ENCODE measurements around the gene TTLL8.
"Not testable (repeated sequence)": the region's sequence is repeated elsewhere in the genome, so short reads cannot be mapped to it uniquely, and the experiment has no call there.

Gene TTLL8

GRCh38 chr22:49991907-49992533 lies 66.1 kb downstream of the TTLL8 start:
- H3K27ac ChIP-seq (ENCODE audit: low read depth, low read length): no peak overlapping the region
- no peaks in the 10 kb centered on the region for H3K36me3 ChIP-seq (ENCODE audit: insufficient read depth, low read length)
- H2AFZ ChIP-seq (ENCODE audit: low read length, unreplicated experiment): no peak overlapping the region
- H3K4me3 ChIP-seq (ENCODE audit: low read depth, low read length): no peak overlapping the region
- H3K79me2 ChIP-seq (ENCODE audit: control insufficient read depth, insufficient read depth, low read length, unreplicated experiment): no peaks in the 10 kb centered on the region
- H3K27me3 ChIP-seq (ENCODE audit: insufficient read depth, low read length): no peaks in the 10 kb centered on the region
- no peaks in the 10 kb centered on the region for H3K4me1 ChIP-seq (ENCODE audit: control insufficient read depth, insufficient read depth, low read length, unreplicated experiment)

GRCh38 chr22:49991167-49991566 lies 66.9 kb downstream of the TTLL8 start:
- Histone ChIP-seq H3K4me1 (ENCODE audit: control insufficient read depth, insufficient read depth, low read length, unreplicated experiment) (no peaks in the 10 kb centered on the region), H3K27me3 (ENCODE audit: insufficient read depth, low read length) (no peaks in the 10 kb centered on the region), H3K36me3 (ENCODE audit: insufficient read depth, low read length) (no peaks in the 10 kb centered on the region), H3K79me2 (ENCODE audit: control insufficient read depth, insufficient read depth, low read length, unreplicated experiment) (no peaks in the 10 kb centered on the region), H3K27ac (ENCODE audit: low read depth, low read length) (no peak overlapping the region), H2AFZ (ENCODE audit: low read length, unreplicated experiment) (no peak overlapping the region), H3K4me3 (ENCODE audit: low read depth, low read length) (no peak overlapping the region)

GRCh38 chr22:49989826-49990225 lies 68.3 kb downstream of the TTLL8 start:
- H3K4me1 ChIP-seq (ENCODE audit: control insufficient read depth, insufficient read depth, low read length, unreplicated experiment); H3K27me3 ChIP-seq (ENCODE audit: insufficient read depth, low read length); H3K79me2 ChIP-seq (ENCODE audit: control insufficient read depth, insufficient read depth, low read length, unreplicated experiment); H3K27ac ChIP-seq (ENCODE audit: low read depth, low read length); H3K36me3 ChIP-seq (ENCODE audit: insufficient read depth, low read length); H3K4me3 ChIP-seq (ENCODE audit: low read depth, low read length); H2AFZ ChIP-seq (ENCODE audit: low read length, unreplicated experiment): not testable (repeated sequence)

GRCh38 chr22:49986325-49986724 lies 71.8 kb downstream of the TTLL8 start:
- no peak overlapping the region for H3K27ac ChIP-seq (ENCODE audit: low read depth, low read length)
- no peak overlapping the region for H2AFZ ChIP-seq (ENCODE audit: low read length, unreplicated experiment)
- H3K36me3 ChIP-seq (ENCODE audit: insufficient read depth, low read length): no peaks in the 10 kb centered on the region
- H3K79me2 ChIP-seq (ENCODE audit: control insufficient read depth, insufficient read depth, low read length, unreplicated experiment): no peaks in the 10 kb centered on the region
- H3K4me3 ChIP-seq (ENCODE audit: low read depth, low read length): no peak overlapping the region
- no peaks in the 10 kb centered on the region for H3K4me1 ChIP-seq (ENCODE audit: control insufficient read depth, insufficient read depth, low read length, unreplicated experiment)
- peaks cover 22% of the 10 kb centered on the region for H3K27me3 ChIP-seq (ENCODE audit: insufficient read depth, low read length)

GRCh38 chr22:49983148-49984042 lies 74.7 kb downstream of the TTLL8 start:
- Histone ChIP-seq H2AFZ (ENCODE audit: low read length, unreplicated experiment) (no peak overlapping the region), H3K36me3 (ENCODE audit: insufficient read depth, low read length) (no peaks in the 10 kb centered on the region), H3K4me3 (ENCODE audit: low read depth, low read length) (peak overlapping the region; percentile 57; the same call in 1 of the 2 replicates), H3K27me3 (ENCODE audit: insufficient read depth, low read length) (peaks cover 22% of the 10 kb centered on the region), H3K79me2 (ENCODE audit: control insufficient read depth, insufficient read depth, low read length, unreplicated experiment) (no peaks in the 10 kb centered on the region), H3K4me1 (ENCODE audit: control insufficient read depth, insufficient read depth, low read length, unreplicated experiment) (no peaks in the 10 kb centered on the region), H3K27ac (ENCODE audit: low read depth, low read length) (no peak overlapping the region)

GRCh38 chr22:49981799-49982198 lies 76.3 kb downstream of the TTLL8 start:
- not testable (repeated sequence) for H2AFZ ChIP-seq (ENCODE audit: low read length, unreplicated experiment); H3K27ac ChIP-seq (ENCODE audit: low read depth, low read length); H3K4me3 ChIP-seq (ENCODE audit: low read depth, low read length); H3K79me2 ChIP-seq (ENCODE audit: control insufficient read depth, insufficient read depth, low read length, unreplicated experiment); H3K4me1 ChIP-seq (ENCODE audit: control insufficient read depth, insufficient read depth, low read length, unreplicated experiment); H3K36me3 ChIP-seq (ENCODE audit: insufficient read depth, low read length)
- H3K27me3 ChIP-seq (ENCODE audit: insufficient read depth, low read length): peaks cover 22% of the 10 kb centered on the region

- Histone ChIP-seq H3K4me3 (ENCODE audit: low read depth, low read length) (no peak overlapping the region), H3K79me2 (ENCODE audit: control insufficient read depth, insufficient read depth, low read length, unreplicated experiment) (no peaks in the 10 kb centered on the region), H3K36me3 (ENCODE audit: insufficient read depth, low read length) (no peaks in the 10 kb centered on the region), H3K4me1 (ENCODE audit: control insufficient read depth, insufficient read depth, low read length, unreplicated experiment) (no peaks in the 10 kb centered on the region), H3K27ac (ENCODE audit: low read depth, low read length) (no peak overlapping the region), H3K27me3 (ENCODE audit: insufficient read depth, low read length) (peaks cover 17% of the 10 kb centered on the region), H2AFZ (ENCODE audit: low read length, unreplicated experiment) (no peak overlapping the region)
Measured at GRCh38 chr22:49979587-49980264, 78.4 kb downstream of the TTLL8 start.

- H2AFZ ChIP-seq (ENCODE audit: low read length, unreplicated experiment): no peak overlapping the region
- no peaks in the 10 kb centered on the region for H3K27me3 ChIP-seq (ENCODE audit: insufficient read depth, low read length)
- H3K27ac ChIP-seq (ENCODE audit: low read depth, low read length): no peak overlapping the region
- H3K4me3 ChIP-seq (ENCODE audit: low read depth, low read length): no peak overlapping the region
- H3K4me1 ChIP-seq (ENCODE audit: control insufficient read depth, insufficient read depth, low read length, unreplicated experiment): no peaks in the 10 kb centered on the region
- H3K36me3 ChIP-seq (ENCODE audit: insufficient read depth, low read length): no peaks in the 10 kb centered on the region
- H3K79me2 ChIP-seq (ENCODE audit: control insufficient read depth, insufficient read depth, low read length, unreplicated experiment): no peaks in the 10 kb centered on the region
Measured at GRCh38 chr22:49977578-49977977, 80.5 kb downstream of the TTLL8 start.

- Histone ChIP-seq H3K4me1 (ENCODE audit: control insufficient read depth, insufficient read depth, low read length, unreplicated experiment) (no peaks in the 10 kb centered on the region), H3K79me2 (ENCODE audit: control insufficient read depth, insufficient read depth, low read length, unreplicated experiment) (no peaks in the 10 kb centered on the region), H3K4me3 (ENCODE audit: low read depth, low read length) (no peak overlapping the region), H2AFZ (ENCODE audit: low read length, unreplicated experiment) (no peak overlapping the region), H3K36me3 (ENCODE audit: insufficient read depth, low read length) (no peaks in the 10 kb centered on the region), H3K27me3 (ENCODE audit: insufficient read depth, low read length) (no peaks in the 10 kb centered on the region), H3K27ac (ENCODE audit: low read depth, low read length) (no peak overlapping the region)
Measured at GRCh38 chr22:49976439-49977175, 81.5 kb downstream of the TTLL8 start.

- H3K36me3 ChIP-seq (ENCODE audit: insufficient read depth, low read length): no peaks in the 10 kb centered on the region
- no peak overlapping the region for H3K27ac ChIP-seq (ENCODE audit: low read depth, low read length)
- H3K79me2 ChIP-seq (ENCODE audit: control insufficient read depth, insufficient read depth, low read length, unreplicated experiment): no peaks in the 10 kb centered on the region
- H3K4me1 ChIP-seq (ENCODE audit: control insufficient read depth, insufficient read depth, low read length, unreplicated experiment): no peaks in the 10 kb centered on the region
- H2AFZ ChIP-seq (ENCODE audit: low read length, unreplicated experiment): no peak overlapping the region
- no peaks in the 10 kb centered on the region for H3K27me3 ChIP-seq (ENCODE audit: insufficient read depth, low read length)
- H3K4me3 ChIP-seq (ENCODE audit: low read depth, low read length): no peak overlapping the region
Measured at GRCh38 chr22:49975543-49976389, 82.3 kb downstream of the TTLL8 start.

Data from ACC112 (cell line).